Smooth muscle cell of the brain vasculature (primary cell): ENCODE data around the gene HDAC9.

ENCODE experiments used
- DNase-seq: peaks from one replicate; pipeline ENCODE4 v3.0.0-alpha.2; 2012; ENCODE audit warnings: low read depth, low spot score

The HDAC9 gene

DNA sequence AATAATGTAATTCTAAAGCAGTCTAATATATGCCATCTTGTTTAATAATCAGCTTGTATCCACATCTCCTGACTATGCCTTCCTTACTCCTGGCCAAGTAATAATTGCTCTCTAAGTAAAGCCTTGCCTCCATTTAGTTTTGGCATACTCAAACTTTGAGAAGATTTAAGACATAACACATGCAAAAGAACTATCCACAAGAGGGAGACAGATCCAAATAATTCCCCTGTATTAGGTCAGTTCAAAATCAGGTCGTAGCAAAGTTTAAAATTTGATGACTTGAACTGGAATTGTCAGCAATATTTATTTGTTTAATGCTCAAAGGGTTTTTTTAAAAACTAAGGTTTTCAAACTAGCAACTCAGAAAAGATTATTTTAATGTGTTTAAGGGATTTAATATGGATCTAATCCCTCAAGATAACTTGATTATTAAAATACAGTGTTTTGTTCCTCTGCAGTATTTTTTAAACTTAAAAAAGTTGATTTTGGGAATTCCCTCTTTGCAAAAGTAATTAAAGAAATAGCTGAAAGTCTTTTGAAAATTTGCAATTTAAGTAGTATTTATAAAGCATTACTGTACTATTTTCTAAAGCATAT, 95.3 kb downstream of the HDAC9 start:
- DNase-seq = peak; percentile 36

DNA sequence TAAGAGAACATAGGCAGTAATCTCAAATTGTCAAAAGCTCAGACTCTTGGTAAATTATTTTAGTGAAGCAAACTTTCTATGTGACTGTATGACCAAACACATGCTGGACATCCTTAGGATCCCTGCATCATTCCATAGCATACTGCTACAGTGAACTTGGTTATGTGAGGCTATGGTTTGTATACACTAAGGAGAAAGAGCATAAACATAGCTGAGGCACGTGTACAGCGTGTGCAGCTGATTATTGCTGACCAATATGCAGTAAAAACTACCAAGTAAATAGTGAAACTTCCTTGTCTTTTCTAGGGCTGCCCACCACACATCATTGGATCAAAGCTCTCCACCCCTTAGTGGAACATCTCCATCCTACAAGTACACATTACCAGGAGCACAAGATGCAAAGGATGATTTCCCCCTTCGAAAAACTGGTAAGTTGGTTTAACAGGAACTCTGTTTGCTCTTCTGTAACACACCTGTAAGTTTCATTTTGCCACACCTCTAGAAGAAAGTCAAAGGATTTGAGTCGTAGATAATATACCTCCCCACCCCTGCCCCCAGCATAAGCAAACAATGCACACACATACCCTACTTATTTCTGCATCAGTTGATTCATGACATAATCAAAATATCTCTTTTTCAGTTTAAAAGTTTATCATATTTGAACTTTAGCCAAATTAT, 98.2 kb downstream of the HDAC9 start:
- no peak for DNase-seq

DNA sequence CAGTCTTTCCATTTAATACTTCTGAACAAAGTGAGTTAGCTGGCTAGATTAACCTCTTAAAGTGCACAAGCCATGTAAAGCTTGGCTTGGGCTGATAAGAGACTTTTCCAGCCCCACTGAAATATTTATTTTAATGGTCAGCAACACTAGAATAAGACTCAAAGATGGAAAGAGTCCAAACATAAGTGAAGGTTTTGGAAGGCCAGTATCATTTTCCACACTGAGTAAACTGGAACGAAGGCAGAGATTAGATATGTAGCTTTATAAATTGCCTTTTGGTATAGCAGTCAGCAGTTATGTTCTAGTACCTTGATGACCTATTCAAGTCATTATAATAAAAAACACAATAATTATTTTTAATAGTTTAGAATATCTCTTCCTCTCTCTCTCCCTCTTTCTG, 102.2 kb downstream of the HDAC9 start:
- no peak for DNase-seq

DNA sequence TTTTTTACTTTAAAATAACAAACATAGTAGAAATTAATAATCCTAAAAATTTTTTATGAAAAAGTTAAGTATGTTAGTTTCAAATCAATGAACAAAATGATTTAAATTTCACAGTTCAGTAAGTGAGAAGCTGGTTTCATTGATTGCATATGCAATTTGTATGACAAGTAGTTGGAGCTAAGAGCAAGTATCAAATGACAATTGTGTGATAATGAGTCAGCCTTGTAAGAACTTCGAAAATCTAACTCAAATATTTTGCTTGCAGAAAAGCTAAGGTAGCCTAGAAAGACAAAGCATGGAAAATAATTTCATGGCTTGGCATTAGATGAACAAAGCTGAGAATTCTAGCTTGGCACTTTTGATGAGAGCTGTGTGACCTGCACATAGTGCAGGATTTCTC, 111.5 kb downstream of the HDAC9 start:
- DNase-seq = no peak

DNA sequence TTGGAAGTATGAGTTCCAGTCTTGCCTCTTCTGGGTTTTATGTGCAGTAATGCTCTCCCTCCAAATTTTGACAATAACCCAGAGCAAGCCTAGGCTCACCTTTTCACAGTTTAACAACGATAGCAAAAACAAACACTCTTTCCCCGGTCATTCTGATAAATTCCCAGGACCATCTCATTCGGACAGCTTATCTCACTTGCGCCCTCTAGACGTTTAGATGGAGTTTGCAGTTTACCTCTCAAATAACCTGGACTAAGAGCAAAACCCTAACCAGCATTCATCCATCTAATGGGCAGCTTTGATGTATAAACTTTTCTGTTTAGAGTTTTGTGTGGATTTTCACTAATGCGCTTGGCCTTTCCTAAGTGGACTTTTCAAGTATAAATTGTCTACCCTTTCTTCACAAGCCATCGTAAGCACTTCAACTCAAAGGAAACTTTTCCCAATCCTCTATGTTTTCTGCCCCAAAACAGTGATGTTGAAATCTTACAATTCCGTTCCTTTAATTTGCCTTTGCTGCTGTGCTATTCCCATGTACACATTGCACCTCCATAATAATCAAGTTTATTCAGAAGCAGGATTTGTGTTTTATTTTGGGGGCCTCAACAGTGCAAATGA, 114.9 kb downstream of the HDAC9 start:
- DNase-seq = no peak

DNA sequence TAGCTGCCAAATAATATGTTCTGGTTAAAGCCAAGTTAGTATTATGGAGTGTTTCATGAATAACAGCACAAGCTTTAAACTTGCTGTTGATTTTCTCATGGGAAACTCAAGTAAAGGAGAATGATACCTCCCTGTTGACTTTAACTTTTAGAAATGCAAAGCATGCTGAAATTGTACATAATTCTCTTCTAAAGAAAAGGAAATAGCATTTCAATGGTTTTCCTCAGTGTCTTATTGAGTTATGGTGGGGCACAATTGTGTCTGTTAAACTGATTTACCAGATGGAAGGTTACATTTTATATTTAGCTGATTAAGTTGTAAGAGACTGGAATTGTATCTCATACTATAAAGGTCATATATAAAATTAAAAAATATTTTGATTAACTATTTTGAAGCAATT, 119.3 kb downstream of the HDAC9 start:
- DNase-seq = no peak

DNA sequence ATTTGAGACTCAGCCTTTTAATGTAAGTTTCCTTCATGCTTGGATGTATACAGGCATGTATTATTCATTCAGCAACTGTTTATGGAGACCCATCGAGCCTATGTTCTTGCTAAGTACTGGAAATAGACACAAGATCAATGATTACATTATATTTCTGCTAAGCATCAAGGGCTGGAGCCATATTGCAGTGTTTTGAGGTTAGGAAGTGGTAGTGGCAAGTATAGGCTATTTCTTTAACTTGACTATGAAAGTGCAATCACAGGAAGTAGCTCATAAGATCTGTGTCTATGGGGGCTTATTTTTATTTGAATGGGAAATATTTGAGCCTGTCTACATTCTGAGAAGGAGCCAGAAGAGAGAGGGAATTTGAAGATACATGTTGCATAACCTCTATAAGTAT, 123.8 kb downstream of the HDAC9 start:
- no peak for DNase-seq

DNA sequence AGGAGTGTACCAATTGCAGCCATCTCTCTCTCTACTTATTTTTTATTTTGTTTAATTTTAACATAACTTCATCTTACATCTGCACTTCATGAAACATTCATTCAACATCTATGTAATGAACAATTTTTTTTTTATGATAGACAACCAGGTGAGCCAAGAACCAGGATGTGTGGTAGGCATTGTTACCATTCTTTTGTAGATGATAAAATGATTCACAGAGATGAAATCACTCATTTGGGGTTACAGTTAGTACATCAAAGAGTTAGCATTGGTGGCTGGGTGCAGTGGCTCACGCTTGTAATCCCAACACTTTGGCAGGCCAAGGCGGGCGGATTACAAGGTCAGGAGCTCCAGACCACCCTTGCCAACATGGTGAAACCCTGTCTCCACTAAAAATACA, 127.8 kb downstream of the HDAC9 start:
- no peak for DNase-seq

DNA sequence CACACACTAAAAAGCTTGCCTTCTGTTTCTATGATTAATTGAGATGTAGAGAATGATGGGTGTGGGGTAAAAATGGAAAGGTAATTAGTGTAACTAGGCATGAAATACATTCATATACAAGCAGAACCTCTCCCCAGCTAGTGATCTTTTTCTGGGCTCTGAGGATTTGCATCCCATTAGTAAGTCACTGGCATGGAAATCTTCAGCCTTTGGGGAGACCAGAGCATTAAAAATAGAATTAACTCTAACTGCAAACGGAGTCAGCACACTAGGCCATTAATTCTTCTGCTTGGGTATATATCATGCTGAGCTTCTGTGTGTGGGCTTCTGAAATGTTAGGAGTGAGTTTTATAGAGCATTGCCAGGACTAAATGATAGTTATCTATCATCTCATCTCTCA, 128.9 kb downstream of the HDAC9 start:
- no peak for DNase-seq

DNA sequence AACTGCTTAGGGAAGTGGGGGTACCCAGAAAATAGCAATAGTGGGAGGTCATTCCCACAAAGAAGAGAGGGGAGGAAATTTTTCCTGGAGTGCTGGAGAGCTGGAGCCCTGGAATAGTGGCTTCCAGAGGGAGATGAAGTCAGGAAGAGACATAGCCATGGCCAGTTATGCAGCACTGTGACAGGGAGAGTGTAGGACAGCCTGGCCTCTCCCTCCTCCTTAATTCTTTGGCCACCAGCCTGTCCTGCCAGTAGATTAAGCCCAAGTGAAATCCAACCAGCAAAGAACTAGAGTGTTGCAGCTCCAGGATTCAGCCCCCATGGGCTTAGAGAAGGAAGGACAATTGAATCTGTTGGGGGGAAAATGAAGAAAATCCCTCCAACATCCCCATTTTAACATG, 130.5 kb downstream of the HDAC9 start:
- no peak for DNase-seq

DNA sequence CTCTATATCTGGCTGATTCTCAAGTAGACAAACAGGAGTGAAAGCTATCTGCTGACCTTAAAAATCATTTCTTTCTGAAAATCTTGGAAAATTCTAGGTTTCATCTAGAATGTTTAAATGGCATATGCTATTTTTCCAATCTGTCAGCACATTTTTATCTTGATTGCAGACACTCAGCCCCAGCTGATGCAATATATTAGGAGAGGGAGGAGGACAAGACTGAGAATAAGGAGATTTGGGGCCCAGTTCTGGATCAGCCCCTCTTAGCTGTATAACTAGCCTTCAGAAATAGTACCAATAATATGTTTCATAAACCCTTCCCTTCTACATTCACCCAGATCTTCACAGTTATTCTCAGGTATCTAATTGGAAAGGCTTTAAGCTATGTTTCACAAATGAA, 131.2 kb downstream of the HDAC9 start:
- DNase-seq = no peak

DNA sequence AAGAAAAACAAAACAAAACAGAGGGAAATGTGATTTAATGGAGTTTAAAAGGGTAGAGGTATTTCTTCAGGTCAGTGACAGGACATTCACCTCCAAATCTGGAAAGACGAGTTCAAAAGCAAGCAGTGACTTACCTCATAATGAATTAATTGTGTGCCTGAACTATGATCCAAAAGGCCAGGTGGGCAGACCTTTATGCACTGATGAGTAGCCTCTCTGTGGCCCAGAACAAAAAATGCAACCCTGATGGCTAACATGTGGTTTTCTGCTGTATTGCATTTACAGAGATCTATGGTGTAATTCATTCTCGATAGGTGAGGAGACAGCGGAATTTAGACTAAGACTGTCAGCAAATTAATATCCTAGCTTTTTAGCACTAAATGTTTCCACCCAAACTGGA, 142.0 kb downstream of the HDAC9 start:
- no peak for DNase-seq

DNA sequence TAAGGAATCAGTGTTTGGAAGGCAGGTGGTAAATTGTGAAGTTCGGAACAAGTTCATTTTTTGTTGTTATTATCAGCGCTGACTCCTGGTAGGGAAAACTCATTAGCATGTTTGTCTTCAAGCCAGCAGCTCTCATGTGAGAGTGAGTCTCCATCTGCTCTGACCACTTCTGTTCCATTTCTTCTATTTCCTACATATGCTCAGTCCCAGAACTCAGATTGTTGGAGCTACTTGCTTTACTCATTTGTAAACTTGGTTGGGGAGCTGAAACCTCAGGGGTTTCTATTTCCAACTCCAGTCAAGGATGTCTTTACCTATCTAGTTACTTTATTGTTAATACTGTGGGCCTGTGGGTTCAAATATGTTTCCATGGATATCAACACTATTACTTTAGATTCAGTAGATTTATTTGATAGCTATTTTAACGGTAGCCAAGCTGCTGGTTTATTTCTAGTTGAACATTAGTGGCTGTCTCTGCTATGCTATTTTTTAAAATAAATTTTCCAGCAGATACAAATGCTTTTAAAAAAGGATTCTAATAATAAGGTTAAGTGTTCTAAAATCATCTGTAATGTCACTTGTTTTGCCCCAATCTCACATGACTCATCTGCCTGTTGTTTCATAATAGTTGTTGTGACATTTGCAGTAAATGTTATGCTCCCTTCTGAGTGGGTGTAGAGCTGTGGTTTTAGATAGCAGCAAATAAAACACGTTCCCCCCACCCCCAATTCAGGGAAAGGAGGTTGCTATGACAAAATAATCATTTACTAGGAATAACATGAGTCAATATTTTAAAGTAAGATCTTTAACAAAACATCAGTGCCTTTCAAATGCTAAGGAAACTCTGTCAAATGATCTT, 143.3 kb downstream of the HDAC9 start:
- no peak for DNase-seq

DNA sequence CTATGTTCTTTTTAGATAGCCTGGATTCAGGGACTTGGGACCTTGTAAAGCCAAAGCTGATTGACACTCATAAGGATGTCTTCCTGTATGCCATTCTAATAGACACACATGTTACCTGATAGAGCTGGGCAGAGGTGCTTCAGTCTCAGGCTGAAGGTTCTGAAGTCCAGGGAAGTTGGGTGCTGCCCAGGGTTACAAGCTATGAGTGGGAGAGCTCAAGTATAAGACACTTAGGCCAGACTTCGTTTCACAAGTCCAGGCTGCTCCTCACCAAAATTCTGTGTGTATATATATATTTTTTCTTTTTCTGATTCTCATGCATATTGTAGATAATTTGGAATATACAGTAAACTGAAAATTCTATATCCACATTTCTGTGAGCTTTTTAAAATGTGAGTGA, 144.2 kb downstream of the HDAC9 start:
- DNase-seq = no peak

DNA sequence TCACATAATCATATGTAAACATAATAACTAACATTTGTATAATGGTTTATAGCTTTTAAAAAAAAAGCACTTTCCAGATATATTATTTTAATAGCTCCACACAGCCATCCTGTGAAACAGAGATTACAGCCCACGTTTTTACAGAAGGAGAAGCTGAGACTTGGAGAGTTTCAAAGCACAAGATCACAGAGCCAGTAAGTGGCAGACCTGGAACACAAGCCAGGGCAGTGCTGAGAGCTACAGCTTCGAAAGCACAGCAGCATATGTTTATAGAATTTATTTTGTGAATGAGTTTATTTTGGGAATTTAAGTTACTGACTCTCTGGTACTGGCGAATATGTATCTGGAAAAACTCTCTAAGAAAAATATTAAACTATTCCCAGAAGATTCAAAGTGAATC, 149.4 kb downstream of the HDAC9 start:
- no peak for DNase-seq

DNA sequence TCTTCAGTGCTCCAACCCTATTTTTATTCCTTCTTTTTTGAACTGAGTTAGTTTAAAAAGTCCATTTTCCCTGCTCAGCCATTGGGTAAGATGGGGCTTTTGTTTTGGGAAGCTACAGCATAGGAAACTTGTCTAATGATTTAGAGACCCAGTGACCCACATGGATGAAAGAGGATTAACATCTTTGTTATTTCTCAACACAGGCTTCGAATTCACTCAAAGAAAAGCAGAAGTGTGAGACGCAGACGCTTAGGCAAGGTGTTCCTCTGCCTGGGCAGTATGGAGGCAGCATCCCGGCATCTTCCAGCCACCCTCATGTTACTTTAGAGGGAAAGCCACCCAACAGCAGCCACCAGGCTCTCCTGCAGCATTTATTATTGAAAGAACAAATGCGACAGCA, 152.0 kb downstream of the HDAC9 start:
- no peak for DNase-seq

DNA sequence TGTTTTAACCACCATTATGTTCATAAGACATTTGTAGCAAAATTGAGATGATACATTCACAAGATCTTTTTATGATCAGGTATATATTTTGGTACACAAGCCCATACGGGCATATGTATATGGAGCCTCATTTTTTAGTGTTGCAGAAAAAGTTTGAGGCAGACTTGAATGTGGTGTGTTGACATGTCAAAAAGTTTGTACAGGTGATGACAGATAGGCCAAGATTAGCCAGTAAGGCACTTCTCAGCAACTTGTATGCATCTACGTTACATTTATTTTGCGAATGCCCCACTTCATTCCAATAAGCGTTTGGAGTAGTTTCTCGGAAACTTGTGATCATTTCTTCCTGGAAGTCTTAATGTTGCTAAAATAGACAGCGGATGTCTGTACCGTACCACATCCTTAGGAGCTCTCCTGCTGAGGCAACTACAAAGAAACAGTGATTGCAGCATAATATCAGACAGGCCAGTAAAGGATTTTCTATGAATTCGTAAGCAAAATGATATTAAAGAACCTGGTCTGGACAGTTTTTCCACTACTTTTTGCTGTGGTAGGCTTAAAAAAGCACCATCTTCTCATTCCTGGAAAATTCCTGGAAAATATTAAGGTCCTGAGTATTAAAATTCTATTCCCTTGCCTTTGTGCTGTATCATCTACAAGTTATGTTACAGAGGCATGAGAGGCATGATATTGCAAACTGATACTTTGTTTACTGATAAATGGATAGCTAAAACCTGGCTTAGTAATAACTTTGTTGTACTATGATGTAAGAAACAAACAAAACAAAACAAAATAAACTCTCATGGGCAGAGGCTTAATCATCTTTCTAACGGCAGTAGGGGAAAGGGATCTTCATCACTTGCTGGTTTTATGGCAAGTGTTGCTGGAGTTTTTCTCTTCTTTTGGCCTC, 153.6 kb downstream of the HDAC9 start:
- no peak for DNase-seq

DNA sequence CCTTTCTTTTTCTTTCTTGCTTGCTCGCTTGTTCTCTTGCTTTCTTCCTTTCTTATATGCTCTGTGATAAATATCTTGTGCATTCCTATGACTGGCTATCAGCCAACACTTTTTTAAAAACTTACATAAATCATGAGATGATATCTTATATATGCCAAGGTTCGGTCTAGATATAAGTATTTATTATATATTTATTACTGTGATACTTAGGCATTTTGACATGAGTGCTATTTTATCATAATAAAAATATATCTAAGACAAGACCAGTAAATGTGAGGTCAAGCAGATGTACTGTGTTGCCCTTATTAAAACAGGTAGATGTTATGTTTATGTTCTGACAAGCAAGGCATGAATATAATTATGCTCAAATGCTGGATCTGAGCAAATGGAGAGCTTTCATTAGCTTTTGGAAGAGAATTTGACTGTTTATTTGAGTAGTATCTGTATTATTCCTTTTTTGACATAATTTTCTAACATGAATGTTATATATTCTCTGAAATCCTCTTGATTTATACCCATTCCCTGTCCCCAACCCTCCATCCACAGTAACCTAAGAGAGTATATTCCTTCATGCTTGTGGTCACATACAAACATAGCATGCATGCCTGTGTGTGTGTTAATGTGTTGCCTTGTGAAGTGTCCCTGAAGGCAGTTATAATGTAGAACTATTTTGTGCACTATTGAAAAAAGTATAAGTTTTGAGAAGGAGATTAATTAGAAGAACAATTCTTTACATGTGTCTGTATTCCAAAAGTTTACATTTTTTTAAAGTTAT, 158.0 kb downstream of the HDAC9 start:
- DNase-seq = no peak

DNA sequence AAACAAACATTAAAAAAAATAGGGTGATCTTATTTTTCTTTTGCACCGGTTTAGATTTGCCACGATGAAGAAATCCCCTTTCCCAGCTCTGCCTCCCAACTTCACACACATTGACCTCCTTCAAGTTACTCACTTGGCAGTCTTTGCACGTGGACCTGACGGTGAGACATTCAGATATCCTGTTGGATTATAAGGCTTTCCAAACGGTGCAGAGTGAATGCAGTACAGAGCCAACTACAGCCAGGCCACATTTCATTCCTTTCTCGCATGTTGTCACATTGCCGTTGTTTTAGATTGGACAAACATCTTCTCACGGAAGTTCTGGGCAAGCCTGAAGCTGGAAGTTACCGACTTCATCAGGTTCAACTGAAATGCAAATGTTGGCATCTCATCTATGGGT, 159.2 kb downstream of the HDAC9 start:
- DNase-seq = no peak

DNA sequence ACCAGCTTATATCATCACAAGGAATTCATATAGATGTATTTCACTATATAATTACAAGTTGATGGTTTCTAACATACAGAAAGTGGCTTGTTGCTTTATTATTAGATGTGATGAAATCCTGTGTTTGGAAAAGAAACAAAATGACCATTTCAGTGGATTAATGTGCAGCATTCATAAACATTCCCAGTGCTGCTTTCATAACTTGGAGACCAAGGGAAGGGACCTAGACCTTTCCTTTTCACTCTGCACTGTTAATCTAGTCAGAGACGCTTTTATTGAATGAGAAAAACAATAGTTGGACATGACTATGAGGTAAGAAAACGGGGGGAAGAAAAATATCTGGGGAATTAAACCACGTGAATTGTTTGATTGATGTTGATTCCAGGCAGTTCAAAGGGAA, 160.0 kb downstream of the HDAC9 start:
- DNase-seq = no peak

DNA sequence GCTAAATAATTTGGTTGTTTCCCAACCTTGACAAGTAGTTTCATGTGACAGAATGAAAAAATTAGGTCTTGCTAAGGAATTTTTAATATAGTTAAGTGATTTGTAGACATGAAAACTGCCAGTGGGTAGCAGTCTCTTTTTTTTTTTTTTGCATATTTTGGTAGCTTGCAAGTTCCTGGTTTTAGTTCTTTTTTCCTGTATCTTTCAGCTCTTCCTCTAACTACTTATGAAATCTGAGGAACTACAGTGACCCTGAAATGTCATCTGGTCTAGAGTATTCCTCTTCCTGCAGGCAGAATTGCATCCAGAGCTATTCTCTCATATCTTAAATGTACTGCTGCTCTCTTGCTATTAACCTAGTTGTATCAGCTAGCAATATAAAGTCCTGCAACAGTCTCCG, 160.4 kb downstream of the HDAC9 start:
- DNase-seq = no peak
